ENCODE measurements around the gene CEP131. TPM values are rescaled to one million over a fixed set of nuclear protein-coding genes. Genes with fewer than 3 reads are reported as not detected.

Gene CEP131
- total RNA-seq, 1 donor from 2014 or later: 6.1 TPM

GRCh38 chr17:81198826-81199481 lies 23.8 kb downstream of the CEP131 start:
- Histone ChIP-seq H3K27me3 (no peaks in the 10 kb centered on the region), H3K27ac (no peak overlapping the region), H3K4me3 (no peak overlapping the region), H3K4me1 (no peaks in the 10 kb centered on the region), H3K36me3 (peaks cover 0 to 10% of the 10 kb centered on the region in 2 donors), H3K9me3 (no peaks in the 10 kb centered on the region)
- DNase-seq (ENCODE audit: extremely low spot score in 2 of 2): no peak
- no peak for TF ChIP-seq POLR2A (IDR thresholded peaks at IDR 0.05)
- no peak for TF ChIP-seq CTCF (IDR thresholded peaks at IDR 0.05)
- TF ChIP-seq POLR2AphosphoS5 (IDR thresholded peaks at IDR 0.05; ENCODE audit: insufficient read depth in 1 of 2, low read depth in 1 of 2): no peak
- intact Hi-C loops (cut with DNase I): loop anchor here (10.0 kb wide), 1 partner anchor 194 kb away; no protein-coding TSS in a partner anchor

GRCh38 chr17:81197831-81198490 lies 24.8 kb downstream of the CEP131 start:
- intact Hi-C loops (cut with DNase I): loop anchor here (10.0 kb wide), 1 partner anchor 193 kb away; no protein-coding TSS in a partner anchor
- Histone ChIP-seq H3K4me3 (no peak overlapping the region), H3K27ac (no peak overlapping the region), H3K36me3 (peaks cover 0 to 10% of the 10 kb centered on the region in 2 donors), H3K4me1 (no peaks in the 10 kb centered on the region), H3K27me3 (no peaks in the 10 kb centered on the region), H3K9me3 (no peaks in the 10 kb centered on the region)
- DNase-seq (ENCODE audit: extremely low spot score in 2 of 2): no peak
- TF ChIP-seq POLR2A (IDR thresholded peaks at IDR 0.05): no peak

GRCh38 chr17:81197409-81197795 lies 25.4 kb downstream of the CEP131 start:
- no peaks in the 10 kb centered on the region for H3K27me3 ChIP-seq
- no peak for DNase-seq (ENCODE audit: extremely low spot score in 2 of 2)
- intact Hi-C loops (cut with DNase I): loop anchor here (10.0 kb wide), 1 partner anchor 193 kb away; no protein-coding TSS in a partner anchor
- TF ChIP-seq POLR2AphosphoS5 (IDR thresholded peaks at IDR 0.05; ENCODE audit: insufficient read depth in 1 of 2, low read depth in 1 of 2): no peak
- no peak for TF ChIP-seq CTCF (IDR thresholded peaks at IDR 0.05)
- no peak for TF ChIP-seq POLR2A (IDR thresholded peaks at IDR 0.05)
- peaks cover 0 to 10% of the 10 kb centered on the region in 2 donors for H3K36me3 ChIP-seq
- no peaks in the 10 kb centered on the region for H3K9me3 ChIP-seq
- H3K4me3 ChIP-seq: no peak overlapping the region
- H3K4me1 ChIP-seq: no peaks in the 10 kb centered on the region
- no peak overlapping the region for H3K27ac ChIP-seq

GRCh38 chr17:81196505-81197408 lies 26.0 kb downstream of the CEP131 start:
- H3K27me3 ChIP-seq: no peaks in the 10 kb centered on the region
- no peak for DNase-seq (ENCODE audit: extremely low spot score in 2 of 2)
- no peaks in the 10 kb centered on the region for H3K9me3 ChIP-seq
- no peak overlapping the region for H3K27ac ChIP-seq
- intact Hi-C loops (cut with DNase I): loop anchor here (10.0 kb wide), 1 partner anchor 192 kb away; no protein-coding TSS in a partner anchor
- H3K4me3 ChIP-seq: no peak overlapping the region
- H3K36me3 ChIP-seq: peaks cover 0 to 10% of the 10 kb centered on the region in 2 donors
- TF ChIP-seq POLR2AphosphoS5 (IDR thresholded peaks at IDR 0.05; ENCODE audit: insufficient read depth in 1 of 2, low read depth in 1 of 2) (peak in 1 of 2 donors; percentile 18), CTCF (IDR thresholded peaks at IDR 0.05) (no peak), POLR2A (IDR thresholded peaks at IDR 0.05) (no peak)
- H3K4me1 ChIP-seq: no peaks in the 10 kb centered on the region

GRCh38 chr17:81195941-81196495 lies 26.7 kb downstream of the CEP131 start:
- DNase-seq (ENCODE audit: extremely low spot score in 2 of 2): no peak
- H3K4me1 ChIP-seq: no peaks in the 10 kb centered on the region
- intact Hi-C loops (cut with DNase I): loop anchor here (10.0 kb wide), 1 partner anchor 191 kb away; no protein-coding TSS in a partner anchor
- TF ChIP-seq POLR2A (IDR thresholded peaks at IDR 0.05) (no peak), POLR2AphosphoS5 (IDR thresholded peaks at IDR 0.05; ENCODE audit: insufficient read depth in 1 of 2, low read depth in 1 of 2) (no peak), CTCF (IDR thresholded peaks at IDR 0.05) (no peak)
- H3K36me3 ChIP-seq: peaks cover 0 to 10% of the 10 kb centered on the region in 2 donors
- H3K27me3 ChIP-seq: no peaks in the 10 kb centered on the region
- no peak overlapping the region for H3K4me3 ChIP-seq
- H3K9me3 ChIP-seq: no peaks in the 10 kb centered on the region
- H3K27ac ChIP-seq: no peak overlapping the region

Measured in vagina (tissue), 2 donors.